HG03558 (cell line): ENCODE results near the gene CCM2.

Experiments
- ATAC-seq: cut with Tn5 transposase; IDR thresholded peaks from one replicate; pipeline ENCODE4 v1.9.1; 2021; ENCODE audit warnings: moderate number of reproducible peaks; ENCODE audit not compliant: unreplicated experiment; ENCODE audit errors: extremely low read depth

CCM2 gene

DNA sequence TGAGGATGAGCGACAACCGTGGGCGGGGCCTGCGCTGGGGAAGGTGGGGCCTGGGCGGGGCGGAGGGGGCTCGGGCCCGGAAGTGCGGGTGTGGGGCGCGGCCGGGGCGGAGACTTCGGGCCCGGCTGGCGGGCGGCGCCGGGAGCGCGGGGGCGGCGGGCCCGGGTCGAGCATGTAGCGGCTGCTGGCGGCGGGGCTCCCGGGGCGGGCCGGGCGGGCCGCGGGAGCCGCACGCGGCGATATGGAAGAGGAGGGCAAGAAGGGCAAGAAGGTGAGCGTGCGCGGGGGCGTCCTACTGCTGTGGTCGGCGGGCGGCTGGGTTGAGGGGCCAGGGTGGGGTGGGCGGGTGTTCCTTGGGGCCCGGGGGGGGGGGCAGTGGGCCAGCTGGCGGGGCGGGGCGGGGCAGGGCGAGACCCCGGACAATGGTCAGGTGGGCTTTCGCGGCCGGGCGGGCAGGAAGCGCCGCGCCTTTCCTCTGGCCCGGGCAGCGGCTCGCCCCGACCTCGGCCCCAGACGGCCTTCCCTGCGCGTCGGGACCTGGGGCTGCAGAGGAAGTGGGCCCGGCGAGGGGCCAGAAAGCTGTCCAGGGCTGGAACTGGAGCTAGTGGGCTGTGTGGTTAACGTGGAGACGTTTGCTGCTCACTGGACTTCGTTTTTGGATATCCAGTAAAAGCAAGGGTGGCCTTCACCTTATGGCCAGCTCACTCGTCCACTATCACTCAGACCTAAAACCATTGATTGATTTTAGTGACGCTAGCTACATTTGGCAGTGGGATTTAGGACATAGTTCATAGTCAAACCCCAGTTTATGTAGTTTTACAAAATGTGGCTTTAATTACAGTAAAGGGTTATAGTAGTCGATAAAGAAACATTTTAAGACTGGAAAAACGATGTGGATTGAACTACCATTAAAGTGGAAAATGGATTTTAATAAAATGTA, at the start of gene CCM2:
TSS of gene CCM2 (plus strand) at position 109 of the 940 bp plus-strand sequence. CDS start at position 242, 133 bp downstream.
- no peak for ATAC-seq

DNA sequence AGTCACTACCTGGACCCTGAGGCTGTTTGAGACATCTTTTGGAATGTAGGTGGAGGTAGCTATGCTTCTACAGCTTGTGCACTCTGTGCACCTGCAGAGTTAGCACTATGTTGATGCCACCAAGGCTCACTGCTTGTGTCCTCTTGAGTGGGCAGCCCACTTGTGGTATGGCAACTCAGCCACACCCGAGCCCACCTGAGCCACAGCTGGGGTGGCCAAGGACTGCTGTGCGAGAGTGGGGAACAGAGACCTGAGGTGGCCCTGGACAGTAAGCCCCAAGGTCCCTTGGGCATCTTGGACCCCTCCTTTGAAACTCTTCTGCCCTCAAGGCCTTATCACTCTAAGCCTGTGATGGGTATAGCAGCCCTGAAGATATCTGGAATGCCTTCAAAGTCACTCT, 46.8 kb upstream of the CCM2 start:
- no peak for ATAC-seq

- ATAC-seq = no peak
Observed at GRCh38 chr7:44955733-44956132, 44.3 kb upstream of the CCM2 start.

GRCh38 chr7:44956157-44956766, 43.7 kb upstream of the CCM2 start:
- no peak for ATAC-seq

- ATAC-seq = no peak
Observed at GRCh38 chr7:44958645-44959344, 41.2 kb upstream of the CCM2 start.

- ATAC-seq = no peak
Observed at GRCh38 chr7:44959433-44959951, 40.5 kb upstream of the CCM2 start.

DNA sequence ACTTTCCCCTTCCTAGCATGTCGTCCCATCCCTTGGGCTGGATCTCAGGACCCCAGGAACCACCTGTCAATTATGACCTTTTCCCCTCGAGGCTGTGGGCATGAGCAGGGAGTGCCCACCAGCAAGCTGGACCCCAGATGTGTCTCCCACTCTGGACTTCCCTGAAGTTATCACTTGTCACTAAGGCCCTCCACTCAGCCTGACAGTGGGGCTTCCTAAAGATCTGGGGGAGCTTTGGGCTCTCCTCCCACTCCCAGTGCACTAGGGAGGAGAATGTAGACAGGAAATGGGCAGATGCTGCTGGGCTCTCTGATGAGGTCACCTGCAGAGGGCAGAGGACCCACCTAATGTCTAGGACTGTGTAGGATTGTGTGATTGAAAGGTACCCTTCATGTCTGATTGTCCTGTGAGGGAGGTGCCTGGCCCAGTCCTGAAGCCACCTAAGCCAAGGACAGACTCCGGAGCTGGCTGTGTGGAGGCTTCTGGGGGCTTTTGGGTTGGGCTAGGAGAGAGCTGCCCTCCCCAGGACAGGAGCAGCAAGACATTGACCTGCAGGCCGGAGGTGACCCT, 39.9 kb upstream of the CCM2 start:
- no peak for ATAC-seq

GRCh38 chr7:44961844-44962482, 38.0 kb upstream of the CCM2 start:
- no peak for ATAC-seq

DNA sequence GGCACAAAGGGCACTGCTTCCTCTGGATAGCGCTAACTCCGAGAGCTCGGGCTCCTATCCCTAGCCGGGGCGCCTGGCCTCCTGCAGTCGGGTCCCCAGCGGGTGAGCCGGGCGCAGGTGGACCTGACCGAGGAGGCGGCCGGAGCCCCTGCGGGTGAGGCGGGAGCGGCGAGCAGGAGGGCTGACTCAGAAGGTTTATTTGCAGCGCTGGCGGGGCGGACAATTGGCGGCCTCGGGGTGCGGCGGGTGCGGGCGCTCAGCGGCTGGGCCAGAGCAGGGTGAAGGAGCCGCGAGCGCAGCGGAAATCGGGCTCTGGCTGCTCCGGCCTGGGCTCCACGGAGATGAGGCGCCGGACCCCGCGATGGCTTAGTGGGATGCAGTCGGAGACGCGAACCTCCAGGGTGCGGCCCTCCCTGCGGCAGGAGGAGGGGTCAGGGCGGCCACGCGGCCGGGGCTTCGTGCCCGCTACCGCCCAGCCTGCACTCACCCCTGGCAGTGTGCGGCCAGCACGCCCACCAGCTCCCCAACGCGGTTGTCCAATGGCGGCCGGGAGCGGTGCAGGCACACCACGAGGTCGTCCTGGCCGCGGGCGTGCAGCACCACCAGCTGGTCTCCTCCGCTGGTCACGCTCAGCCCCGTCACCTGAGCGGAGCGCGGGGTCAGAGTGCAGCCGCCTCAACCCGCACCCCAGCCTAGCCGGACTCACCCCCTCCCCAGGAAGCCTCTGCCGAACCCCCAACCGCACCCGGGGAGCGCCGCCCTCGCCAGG, 37.3 kb upstream of the CCM2 start:
- no peak for ATAC-seq

DNA sequence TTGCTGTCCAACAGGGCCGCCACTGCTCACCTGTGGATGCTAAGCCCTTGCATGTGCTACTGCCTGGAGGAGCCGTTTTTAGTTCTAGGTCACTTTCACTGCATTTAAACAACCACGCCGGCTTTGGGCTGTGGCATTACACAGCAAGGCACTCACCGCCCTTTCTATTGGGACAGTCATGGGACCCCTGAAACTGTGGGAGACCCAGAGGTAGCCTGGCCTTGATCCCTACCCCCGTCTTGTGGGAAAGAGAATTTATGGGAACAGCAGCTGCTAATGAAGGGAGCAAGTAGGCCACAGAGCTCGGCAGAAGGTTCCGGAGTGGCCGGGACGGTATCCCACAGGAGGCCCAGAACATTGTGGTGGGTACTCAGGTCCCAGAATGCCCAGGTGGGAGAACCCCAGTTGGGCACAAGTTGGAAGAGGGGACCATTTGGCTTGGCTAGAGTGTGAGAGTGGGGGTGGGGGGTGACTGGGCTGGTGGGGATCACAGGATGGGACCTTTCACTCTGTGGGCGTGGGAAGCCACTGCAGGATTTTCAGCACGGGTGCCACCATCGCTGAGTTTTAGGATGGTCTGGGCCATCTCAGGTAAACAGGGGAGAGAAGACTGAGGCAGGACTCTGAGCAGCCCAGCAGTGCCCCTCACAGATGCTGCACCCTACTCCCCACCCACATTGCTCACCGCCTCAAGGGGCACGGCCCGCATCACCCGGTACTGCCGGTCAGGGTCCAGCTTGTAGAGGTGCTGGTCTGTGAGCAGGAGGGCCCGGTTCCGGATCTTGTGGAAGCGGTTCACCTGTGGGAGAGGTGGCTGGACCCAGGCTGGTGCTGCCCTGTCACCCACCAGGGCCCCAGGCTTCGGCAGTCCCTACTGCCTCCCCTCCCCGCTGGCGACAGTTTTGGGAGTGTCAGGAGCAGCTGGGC, 36.4 kb upstream of the CCM2 start:
- no peak for ATAC-seq

GRCh38 chr7:44964384-44964830, 35.6 kb upstream of the CCM2 start:
- no peak for ATAC-seq

DNA sequence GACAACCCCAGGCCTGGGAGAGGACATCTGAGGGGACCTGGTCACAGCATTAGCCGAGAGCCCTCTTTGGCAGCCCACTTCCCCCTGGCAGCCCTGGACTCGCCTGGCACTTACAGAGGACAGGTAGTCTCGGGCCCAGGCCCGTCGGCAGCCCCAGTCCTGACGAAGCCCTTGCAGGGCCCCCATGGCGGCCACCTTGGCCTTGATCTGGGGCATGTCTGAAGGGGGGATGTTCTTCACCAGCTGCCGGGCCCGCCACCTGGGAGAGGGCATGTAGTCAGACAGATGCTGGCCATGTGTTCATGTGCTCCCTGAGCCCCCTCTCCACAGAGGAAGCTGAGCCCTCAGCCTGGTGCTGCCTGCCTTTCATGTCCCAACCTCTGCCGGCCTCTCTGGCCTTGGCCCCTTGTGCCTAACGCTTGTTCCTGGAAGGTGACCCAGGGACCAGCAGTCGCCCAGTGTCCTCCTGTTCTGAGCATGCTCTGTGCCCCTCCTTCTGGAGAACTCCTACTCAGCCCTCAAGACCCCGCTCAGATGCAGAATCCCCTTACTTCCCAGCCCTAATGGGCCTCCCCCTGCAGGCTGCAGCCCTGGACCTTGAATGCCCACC, 35.1 kb upstream of the CCM2 start:
- ATAC-seq = no peak

GRCh38 chr7:44965441-44965903, 34.5 kb upstream of the CCM2 start:
- no peak for ATAC-seq

- no peak for ATAC-seq
Observed at GRCh38 chr7:44965937-44966730, 33.9 kb upstream of the CCM2 start.

- ATAC-seq = no peak
Observed at GRCh38 chr7:44966731-44967538, 33.1 kb upstream of the CCM2 start.
